Measurements from ENCODE around the gene FOS.

DNA sequence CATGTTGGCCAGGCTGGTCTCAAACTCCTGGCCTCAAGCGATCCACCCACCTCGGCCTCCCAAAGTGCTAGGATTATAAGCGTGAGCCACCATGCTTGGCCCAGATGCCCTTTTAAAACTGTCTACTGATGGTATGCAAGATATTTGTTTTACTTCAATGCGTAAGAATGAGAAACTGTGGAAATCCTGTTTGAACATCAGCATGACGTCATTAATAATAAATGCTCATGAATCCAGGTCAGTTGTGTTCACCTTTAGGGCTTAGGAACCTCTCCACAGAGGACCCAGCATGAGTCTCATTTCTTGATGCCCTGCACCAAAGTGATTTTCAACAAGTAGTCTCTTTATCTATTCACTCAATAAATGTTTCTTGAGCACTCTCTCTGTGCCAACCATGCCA lies 34.5 kb upstream of the FOS start:
- TF ChIP-seq, protein P1, sequence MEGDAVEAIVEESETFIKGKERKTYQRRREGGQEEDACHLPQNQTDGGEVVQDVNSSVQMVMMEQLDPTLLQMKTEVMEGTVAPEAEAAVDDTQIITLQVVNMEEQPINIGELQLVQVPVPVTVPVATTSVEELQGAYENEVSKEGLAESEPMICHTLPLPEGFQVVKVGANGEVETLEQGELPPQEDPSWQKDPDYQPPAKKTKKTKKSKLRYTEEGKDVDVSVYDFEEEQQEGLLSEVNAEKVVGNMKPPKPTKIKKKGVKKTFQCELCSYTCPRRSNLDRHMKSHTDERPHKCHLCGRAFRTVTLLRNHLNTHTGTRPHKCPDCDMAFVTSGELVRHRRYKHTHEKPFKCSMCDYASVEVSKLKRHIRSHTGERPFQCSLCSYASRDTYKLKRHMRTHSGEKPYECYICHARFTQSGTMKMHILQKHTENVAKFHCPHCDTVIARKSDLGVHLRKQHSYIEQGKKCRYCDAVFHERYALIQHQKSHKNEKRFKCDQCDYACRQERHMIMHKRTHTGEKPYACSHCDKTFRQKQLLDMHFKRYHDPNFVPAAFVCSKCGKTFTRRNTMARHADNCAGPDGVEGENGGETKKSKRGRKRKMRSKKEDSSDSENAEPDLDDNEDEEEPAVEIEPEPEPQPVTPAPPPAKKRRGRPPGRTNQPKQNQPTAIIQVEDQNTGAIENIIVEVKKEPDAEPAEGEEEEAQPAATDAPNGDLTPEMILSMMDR (IDR thresholded peaks at IDR 0.05): no peak
- TF ChIP-seq POLR2A (IDR thresholded peaks at IDR 0.05): no peak
- no peak for TF ChIP-seq POLR2AphosphoS5 (IDR thresholded peaks at IDR 0.05)
